ENCODE results near the gene ANKRD37. TPM values are rescaled to one million over a fixed set of nuclear protein-coding genes. Genes with fewer than 3 reads are reported as not detected.
A peak's percentile ranks its signal among the peaks of the same experiment; 100 is the strongest.

Gene ANKRD37
- total RNA-seq, 1 donor from 2014 or later: 16.3 TPM

- no peak overlapping the region for H3K4me3 ChIP-seq
- no peaks in the 10 kb centered on the region for H3K27me3 ChIP-seq
- H3K36me3 ChIP-seq: no peaks in the 10 kb centered on the region
- H3K79me2 ChIP-seq (ENCODE audit: low read depth): no peaks in the 10 kb centered on the region
- Mint-ChIP-seq H3K9me3 (no peaks in the 10 kb centered on the region), H3K36me3 (peaks cover 7% of the 10 kb centered on the region), H3K27ac (no peak overlapping the region), H3K4me3 (no peak overlapping the region), H3K4me1 (peaks cover 5% of the 10 kb centered on the region), H3K27me3 (ENCODE audit: insufficient read depth, low read depth) (no peaks in the 10 kb centered on the region)
- H4K20me1 ChIP-seq (ENCODE audit: low read depth): no peaks in the 10 kb centered on the region
- H3K9ac ChIP-seq: no peak overlapping the region
- no peak for TF ChIP-seq CTCF (IDR thresholded peaks at IDR 0.05)
- TF ChIP-seq EZH2 (IDR thresholded peaks at IDR 0.05): no peak
- TF ChIP-seq EZH2phosphoT487 (IDR thresholded peaks at IDR 0.05): no peak
- H3K4me2 ChIP-seq: no peak overlapping the region
- no peak overlapping the region for H3K27ac ChIP-seq
- no peaks in the 10 kb centered on the region for H3F3A ChIP-seq (ENCODE audit: low read depth)
- H3K9me3 ChIP-seq (ENCODE audit: low read depth): no peaks in the 10 kb centered on the region
- peaks cover 11% of the 10 kb centered on the region for H3K4me1 ChIP-seq
- no peak overlapping the region for H2AFZ ChIP-seq (replicated peaks)
- no peak for DNase-seq (ENCODE audit: low spot score)
Measured at GRCh38 chr4:185369731-185370130, 26.9 kb upstream of the ANKRD37 start.

- H3K9me3 ChIP-seq (ENCODE audit: low read depth): no peaks in the 10 kb centered on the region
- no peaks in the 10 kb centered on the region for H3K36me3 ChIP-seq
- H3K27ac ChIP-seq: no peak overlapping the region
- Mint-ChIP-seq H3K4me1 (peaks cover 5% of the 10 kb centered on the region), H3K9me3 (no peaks in the 10 kb centered on the region), H3K4me3 (peak overlapping the region; percentile 3), H3K27me3 (ENCODE audit: insufficient read depth, low read depth) (no peaks in the 10 kb centered on the region), H3K36me3 (peaks cover 8% of the 10 kb centered on the region), H3K27ac (no peak overlapping the region)
- no peaks in the 10 kb centered on the region for H3F3A ChIP-seq (ENCODE audit: low read depth)
- no peaks in the 10 kb centered on the region for H3K27me3 ChIP-seq
- no peak overlapping the region for H2AFZ ChIP-seq (replicated peaks)
- no peak overlapping the region for H3K9ac ChIP-seq
- no peak overlapping the region for H3K4me3 ChIP-seq
- no peaks in the 10 kb centered on the region for H3K79me2 ChIP-seq (ENCODE audit: low read depth)
- no peak overlapping the region for H3K4me2 ChIP-seq
- H3K4me1 ChIP-seq: peaks cover 11% of the 10 kb centered on the region
- TF ChIP-seq CTCF (IDR thresholded peaks at IDR 0.05) (no peak), EZH2 (IDR thresholded peaks at IDR 0.05) (no peak), EZH2phosphoT487 (IDR thresholded peaks at IDR 0.05) (no peak)
- no peaks in the 10 kb centered on the region for H4K20me1 ChIP-seq (ENCODE audit: low read depth)
- DNase-seq (ENCODE audit: low spot score): peak; percentile 16
Measured at GRCh38 chr4:185370268-185370949, 26.2 kb upstream of the ANKRD37 start.

GRCh38 chr4:185371702-185372101 lies 24.9 kb upstream of the ANKRD37 start:
- Histone ChIP-seq H3K4me1 (peaks cover 11% of the 10 kb centered on the region), H3K4me2 (no peak overlapping the region), H2AFZ (replicated peaks) (no peak overlapping the region), H3K9ac (no peak overlapping the region), H3K36me3 (no peaks in the 10 kb centered on the region), H3K27ac (no peak overlapping the region), H4K20me1 (ENCODE audit: low read depth) (no peaks in the 10 kb centered on the region), H3K9me3 (ENCODE audit: low read depth) (no peaks in the 10 kb centered on the region), H3K27me3 (no peaks in the 10 kb centered on the region), H3F3A (ENCODE audit: low read depth) (no peaks in the 10 kb centered on the region), H3K4me3 (no peak overlapping the region), H3K79me2 (ENCODE audit: low read depth) (no peaks in the 10 kb centered on the region)
- peaks cover 12% of the 10 kb centered on the region for H3K36me3 Mint-ChIP-seq
- H3K4me3 Mint-ChIP-seq: no peak overlapping the region
- H3K9me3 Mint-ChIP-seq: no peaks in the 10 kb centered on the region
- no peak overlapping the region for H3K27ac Mint-ChIP-seq
- peaks cover 5% of the 10 kb centered on the region for H3K4me1 Mint-ChIP-seq
- H3K27me3 Mint-ChIP-seq (ENCODE audit: insufficient read depth, low read depth): no peaks in the 10 kb centered on the region
- no peak for DNase-seq (ENCODE audit: low spot score)
- no peak for TF ChIP-seq EZH2phosphoT487 (IDR thresholded peaks at IDR 0.05)
- TF ChIP-seq EZH2 (IDR thresholded peaks at IDR 0.05): no peak

GRCh38 chr4:185374027-185374426 lies 22.6 kb upstream of the ANKRD37 start:
- Histone ChIP-seq H3K79me2 (ENCODE audit: low read depth) (no peaks in the 10 kb centered on the region), H3K27ac (no peak overlapping the region), H3K4me3 (no peak overlapping the region), H3K4me2 (no peak overlapping the region), H3K4me1 (peaks cover 11% of the 10 kb centered on the region), H2AFZ (replicated peaks) (no peak overlapping the region), H3K27me3 (no peaks in the 10 kb centered on the region), H4K20me1 (ENCODE audit: low read depth) (no peaks in the 10 kb centered on the region), H3K9me3 (ENCODE audit: low read depth) (no peaks in the 10 kb centered on the region), H3F3A (ENCODE audit: low read depth) (no peaks in the 10 kb centered on the region), H3K36me3 (no peaks in the 10 kb centered on the region), H3K9ac (no peak overlapping the region)
- Mint-ChIP-seq H3K4me1 (peaks cover 5% of the 10 kb centered on the region), H3K4me3 (no peak overlapping the region), H3K27me3 (ENCODE audit: insufficient read depth, low read depth) (no peaks in the 10 kb centered on the region), H3K27ac (no peak overlapping the region), H3K9me3 (no peaks in the 10 kb centered on the region), H3K36me3 (peaks cover 17% of the 10 kb centered on the region)
- DNase-seq (ENCODE audit: low spot score): no peak
- no peak for TF ChIP-seq CTCF (IDR thresholded peaks at IDR 0.05)
- no peak for TF ChIP-seq EZH2 (IDR thresholded peaks at IDR 0.05)
- TF ChIP-seq EZH2phosphoT487 (IDR thresholded peaks at IDR 0.05): no peak

Data from neural progenitor cell (in vitro differentiated cells).